Measurements from ENCODE around the gene SPOPL.

Gene SPOPL

GRCh38 chr2:138609446-138609845 is 107.9 kb downstream of the SPOPL start:
- no peak for DNase-seq

GRCh38 chr2:138610201-138610953 is 108.8 kb downstream of the SPOPL start:
- DNase-seq: no peak

DNA sequence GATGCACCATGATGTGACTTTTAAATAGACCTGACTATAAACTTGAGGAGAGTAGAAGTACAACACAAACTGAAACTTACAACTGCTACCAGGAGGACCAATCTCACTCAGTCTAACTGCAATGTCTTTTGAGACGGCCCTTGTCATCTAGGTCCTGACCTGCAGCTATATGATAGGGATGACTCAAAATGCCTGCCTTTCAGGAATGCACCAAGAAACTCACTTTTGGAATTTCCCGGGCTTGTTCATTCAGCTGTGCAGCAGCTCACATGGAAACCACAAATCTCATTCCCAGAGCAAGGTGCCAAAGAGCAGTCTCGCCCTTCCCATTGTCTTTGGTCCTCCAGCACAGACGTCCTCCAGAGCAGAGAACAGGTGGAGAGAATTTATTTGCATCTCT is 113.7 kb downstream of the SPOPL start:
- DNase-seq: no peak

GRCh38 chr2:138617026-138617425 is 115.5 kb downstream of the SPOPL start:
- DNase-seq: no peak

GRCh38 chr2:138618971-138619370 is 117.4 kb downstream of the SPOPL start:
- no peak for DNase-seq

DNA sequence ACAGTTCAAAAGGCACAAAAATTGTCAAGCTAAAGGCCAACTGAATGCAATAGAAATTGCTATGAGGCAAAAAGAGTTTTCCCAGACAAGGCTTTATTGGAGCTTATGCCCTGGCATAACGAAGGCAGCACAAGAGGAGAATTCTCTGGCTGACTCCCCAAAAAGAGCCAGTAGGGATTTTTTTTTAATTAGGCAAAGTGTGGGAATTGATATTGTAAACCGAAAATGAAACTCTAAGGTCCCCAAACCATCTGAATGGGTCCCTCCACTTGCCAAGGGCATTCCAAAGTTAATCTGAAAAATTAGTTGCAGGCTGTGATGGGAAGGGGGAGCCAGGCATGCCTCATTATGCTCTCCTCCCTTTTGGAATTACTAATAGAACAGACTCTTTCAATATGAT is 118.9 kb downstream of the SPOPL start:
- no peak for DNase-seq

DNA sequence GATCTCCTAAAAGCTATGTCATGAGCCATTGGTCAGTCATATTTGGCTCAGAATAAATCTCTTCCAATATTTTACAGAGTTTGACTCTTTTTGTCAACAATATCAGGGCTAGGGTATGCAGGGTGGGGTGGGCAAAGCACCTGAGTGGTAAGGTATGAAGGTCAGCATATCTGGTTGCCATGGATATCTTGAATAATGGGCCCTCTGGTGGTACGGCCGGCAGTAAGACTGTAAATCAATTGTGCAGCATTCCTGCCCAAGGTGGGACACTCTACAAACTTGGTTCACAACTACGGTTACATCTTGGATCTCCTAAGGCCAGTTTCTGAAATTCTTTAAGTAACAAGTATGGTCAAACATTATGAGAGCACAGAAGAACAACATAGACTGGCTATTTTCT is 119.6 kb downstream of the SPOPL start:
- DNase-seq: no peak

DNA sequence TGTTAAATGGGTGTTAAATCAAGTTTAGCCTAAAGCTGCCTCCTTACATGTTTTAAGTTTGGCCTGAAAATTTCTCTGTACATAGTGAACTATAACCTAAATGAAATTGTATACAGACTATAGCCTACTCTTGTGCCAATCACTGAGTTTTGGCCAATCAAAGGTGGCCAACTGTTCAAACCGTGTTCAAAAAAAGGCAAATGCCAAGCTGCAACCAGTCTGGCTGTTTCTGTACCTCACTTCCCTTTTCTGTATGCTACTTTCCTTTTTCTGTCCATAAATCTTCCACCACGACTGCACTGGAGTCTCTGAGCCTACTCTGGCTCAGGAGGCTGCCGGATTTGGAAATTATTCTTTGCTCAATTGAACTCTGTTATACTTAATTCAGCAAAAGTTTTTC is 121.0 kb downstream of the SPOPL start:
- DNase-seq: peak; percentile 4
